Measurements from ENCODE around the gene LAMA3.

Gene LAMA3

GRCh38 chr18:23918395-23919032 lies 229.3 kb downstream of the LAMA3 start:
- DNase-seq: peak; percentile 70

- DNase-seq: no peak
These were observed 230.8 kb downstream of the LAMA3 start for GRCh38 chr18:23920054-23920453.

GRCh38 chr18:23921716-23922285 lies 232.5 kb downstream of the LAMA3 start:
- no peak for DNase-seq

GRCh38 chr18:23922939-23923338 lies 233.7 kb downstream of the LAMA3 start:
- no peak for DNase-seq

- peak; percentile 72 for DNase-seq
These were observed 235.6 kb downstream of the LAMA3 start for GRCh38 chr18:23924813-23925212.

- no peak for DNase-seq
These were observed 237.3 kb downstream of the LAMA3 start for GRCh38 chr18:23926571-23926970.

- no peak for DNase-seq
These were observed 238.8 kb downstream of the LAMA3 start for GRCh38 chr18:23927821-23928746.

GRCh38 chr18:23929362-23929930 lies 240.2 kb downstream of the LAMA3 start:
- DNase-seq: no peak

GRCh38 chr18:23930002-23930401 lies 240.7 kb downstream of the LAMA3 start:
- no peak for DNase-seq

- peak; percentile 17 for DNase-seq
These were observed 243.3 kb downstream of the LAMA3 start for GRCh38 chr18:23932385-23933067.

GRCh38 chr18:23933407-23933806 lies 244.2 kb downstream of the LAMA3 start:
- DNase-seq: peak; percentile 43

GRCh38 chr18:23934252-23934651 lies 245.0 kb downstream of the LAMA3 start:
- no peak for DNase-seq

- no peak for DNase-seq
These were observed 245.6 kb downstream of the LAMA3 start for GRCh38 chr18:23934863-23935262.

- DNase-seq: no peak
These were observed 246.6 kb downstream of the LAMA3 start for GRCh38 chr18:23935804-23936203.

GRCh38 chr18:23936381-23936958 lies 247.2 kb downstream of the LAMA3 start:
- no peak for DNase-seq

GRCh38 chr18:23938043-23938756 lies 248.9 kb downstream of the LAMA3 start:
- DNase-seq: no peak

- no peak for DNase-seq
These were observed 249.7 kb downstream of the LAMA3 start for GRCh38 chr18:23938901-23939341.

- no peak for DNase-seq
These were observed 250.1 kb downstream of the LAMA3 start for GRCh38 chr18:23939366-23939765.

GRCh38 chr18:23939896-23940295 lies 250.6 kb downstream of the LAMA3 start:
- no peak for DNase-seq

GRCh38 chr18:23941791-23942190 lies 252.5 kb downstream of the LAMA3 start:
- DNase-seq: no peak

- no peak for DNase-seq
These were observed 253.9 kb downstream of the LAMA3 start for GRCh38 chr18:23943104-23943503.
